DMS53 treated with DMSO at 0.1 percent for 48 hours (cell line): ENCODE data around the gene GDF11.

Source experiments
- DNase-seq: peaks from one replicate; lab custom pipeline; 2025; ENCODE audit not compliant: unreplicated experiment; lab: John Stamatoyannopoulos, UW

Gene GDF11

DNA sequence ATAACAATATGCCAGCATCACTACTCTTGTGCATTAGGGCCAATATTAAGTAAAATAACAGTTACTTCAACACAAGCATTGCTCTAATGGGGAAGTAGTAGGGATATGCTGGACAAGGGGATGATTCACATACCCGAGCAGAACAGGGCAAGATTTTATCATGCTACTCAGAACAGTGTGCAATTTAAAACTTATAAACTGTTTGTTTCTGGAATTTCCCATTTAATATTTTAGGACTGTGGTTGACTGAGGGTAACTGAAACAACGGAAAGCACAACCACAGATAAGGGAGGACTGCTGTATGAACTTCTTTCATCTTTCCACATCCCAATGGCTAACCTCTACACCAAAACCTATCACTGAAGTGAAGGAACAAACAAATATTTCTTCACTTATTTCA, 37.8 kb downstream of the GDF11 start:
- DNase-seq: no peak

DNA sequence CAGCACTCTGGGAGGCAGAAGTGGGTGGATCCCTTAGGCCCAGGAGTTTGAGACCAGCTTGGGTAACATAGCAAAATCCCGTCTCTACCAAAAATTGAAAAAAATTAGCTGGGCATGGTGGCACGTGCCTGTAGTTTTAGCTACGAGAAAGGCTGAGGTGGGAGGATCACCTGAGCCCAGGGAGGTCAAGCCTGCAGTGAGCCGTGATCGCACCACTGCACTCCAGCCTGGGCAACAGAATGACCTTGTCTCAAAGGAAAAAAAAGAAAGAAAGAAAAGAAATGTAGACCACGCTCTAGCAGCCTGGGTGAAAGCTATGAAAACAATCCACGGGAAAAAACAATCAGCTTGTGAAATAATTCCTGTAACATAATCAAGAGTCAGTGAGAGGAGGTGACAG, 45.6 kb downstream of the GDF11 start:
- DNase-seq: no peak

DNA sequence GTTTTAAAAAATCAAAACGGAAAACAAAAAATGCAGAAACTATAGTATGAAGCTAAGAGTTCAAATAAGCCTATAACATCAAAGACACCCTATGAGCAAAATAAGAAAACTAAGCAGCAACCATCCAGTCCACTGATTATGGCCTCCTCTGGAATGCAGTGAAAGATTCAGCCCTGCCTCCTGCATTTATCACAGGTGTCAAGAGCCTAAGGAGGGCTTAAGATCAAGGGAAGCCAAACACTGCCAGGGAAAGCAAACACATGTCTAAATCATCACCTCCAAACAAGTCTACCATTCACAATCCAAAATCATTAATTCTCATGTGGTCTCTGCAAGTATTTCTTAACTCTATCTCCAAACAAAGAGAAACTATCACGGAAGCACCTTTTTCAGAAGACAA, 46.2 kb downstream of the GDF11 start:
- no peak for DNase-seq

- no peak for DNase-seq
These were observed 47.0 kb downstream of the GDF11 start for GRCh38 chr12:55789893-55790292.

- no peak for DNase-seq
These were observed 53.0 kb downstream of the GDF11 start for GRCh38 chr12:55795950-55796349.

DNA sequence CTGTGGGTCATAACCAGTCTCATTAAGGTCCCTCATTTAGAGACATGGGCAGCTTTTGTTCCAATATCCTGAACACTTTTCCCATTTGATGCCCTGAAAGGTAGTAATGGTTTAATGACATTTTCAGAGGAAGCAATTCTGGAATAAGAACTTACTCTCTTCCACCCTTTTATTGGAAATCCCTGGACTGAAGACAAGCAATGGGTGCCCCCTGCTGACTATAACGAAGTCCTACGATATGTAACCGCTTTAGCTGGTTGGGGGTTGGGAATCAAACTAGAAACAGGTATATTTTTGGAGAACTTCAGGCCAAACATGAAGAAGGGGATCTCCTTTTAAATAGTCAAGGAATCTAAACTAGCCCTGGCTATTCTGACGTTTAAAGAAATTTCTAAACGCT, 54.1 kb downstream of the GDF11 start:
- peak; percentile 39 for DNase-seq

GRCh38 chr12:55797550-55797949, 54.6 kb downstream of the GDF11 start:
- no peak for DNase-seq
